GM12878 (cell line): ENCODE data around the gene TCERG1. TPM values are rescaled to one million over a fixed set of nuclear protein-coding genes. Genes with fewer than 3 reads are reported as not detected.

Experiments
- ATAC-seq: fragments of 200-7000 bp; cut with Tn5 transposase; 3 replicates; pipeline ENCODE4 v1.9.1; 2020; ENCODE audit warnings: mild to moderate bottlenecking, moderate library complexity
- BruUV-seq: library from RNA; stranded (reverse); fragments of 400-500 nt; replicated peaks from 2 replicates; lab custom pipeline; 2021; lab: Mats Ljungman, UMichigan
- CTCF ChIA-PET: fragments of 300-600 bp; sonication (Branson Sonifier 250); formaldehyde crosslinking; extraction: SDS; loops from one replicate; lab custom pipeline; 2021; ENCODE audit warnings: inconsistent platforms; lab: Yijun Ruan, JAX
- POLR2A ChIA-PET: fragments of 350-600 bp; formaldehyde crosslinking; extraction: SDS; loops from one replicate; lab custom pipeline; 2021; ENCODE audit warnings: inconsistent platforms; lab: Charles Lee
- RAD21 ChIA-PET: fragments of 300-600 bp; sonication (Branson Sonifier 250); formaldehyde crosslinking; loops from one replicate; lab custom pipeline; 2023; ENCODE audit warnings: antibody characterized with exemption; ENCODE audit not compliant: unreplicated experiment; lab: Charles Lee
- SMC1A ChIA-PET: fragments of 300-600 bp; sonication (Branson Sonifier 250); formaldehyde crosslinking; loops from one replicate; lab custom pipeline; 2023; ENCODE audit not compliant: unreplicated experiment, uncharacterized antibody; lab: Charles Lee
- DNase-seq: peaks from one replicate; pipeline ENCODE4 v3.0.0-alpha.2; 2011; ENCODE audit warnings: low read depth, low spot score
- FAIRE-seq: peaks from 3 replicates; lab custom pipeline; 2011; peaks lifted over from hg19 to GRCh38; lab: Jason Lieb, UNC
- H2AFZ ChIP-seq: 2 replicates; pipeline ENCODE4 v1.6.0; 2011; ENCODE audit warnings: low read depth, low read length, control low read depth; ENCODE audit not compliant: control insufficient read depth
- H3K27ac ChIP-seq: 2 replicates; pipeline ENCODE4 v1.5.1; 2011; ENCODE audit warnings: control low read depth; ENCODE audit not compliant: control insufficient read depth, insufficient read depth
- H3K27me3 ChIP-seq, 2 experiments: replicated peaks in 1 of 2; 2 replicates each; pipeline versions ENCODE4 v1.6.0 to v1.6.1; 2011; ENCODE audit warnings: low read length in 1 of 2; ENCODE audit not compliant: control insufficient read depth in 2 of 2, insufficient read depth in 2 of 2
- H3K36me3 ChIP-seq, 2 experiments: 2 replicates each; pipeline ENCODE4 v1.5.1; 2011; ENCODE audit warnings: low read length in 1 of 2; ENCODE audit not compliant: control insufficient read depth in 2 of 2, insufficient read depth in 2 of 2
- H3K4me1 ChIP-seq: 2 replicates; pipeline ENCODE4 v1.6.1; 2011; ENCODE audit warnings: mild to moderate bottlenecking, low read length, moderate library complexity, mixed read lengths; ENCODE audit not compliant: control insufficient read depth, insufficient read depth
- H3K4me2 ChIP-seq: 2 replicates; pipeline ENCODE4 v1.6.0; 2011; ENCODE audit warnings: control low read depth; ENCODE audit not compliant: control insufficient read depth, insufficient read depth
- H3K4me3 ChIP-seq: fragments of 200-600 bp; sonication (generic); 2 replicates; pipeline ENCODE4 v1.5.1; 2016
- H3K79me2 ChIP-seq: 2 replicates; pipeline ENCODE4 v1.6.0; 2011; ENCODE audit warnings: low read length; ENCODE audit not compliant: control insufficient read depth, insufficient read depth
- H3K9ac ChIP-seq: 2 replicates; pipeline ENCODE4 v1.8.0; 2011; ENCODE audit warnings: low read length, control low read depth, mixed read lengths; ENCODE audit not compliant: control insufficient read depth, insufficient read depth
- H3K9me3 ChIP-seq: replicated peaks from 3 replicates; pipeline ENCODE4 v1.5.1; 2011; ENCODE audit warnings: mild to moderate bottlenecking, low read length; ENCODE audit not compliant: control insufficient read depth, insufficient read depth
- H4K20me1 ChIP-seq: 2 replicates; pipeline ENCODE4 v1.6.0; 2011; ENCODE audit not compliant: control insufficient read depth, insufficient read depth
- BHLHE40 ChIP-seq, 2 experiments: fragments of 450-650 bp in 1 of 2; IDR thresholded peaks; 2 replicates each; pipeline ENCODE4 v1.6.1; 2011 to 2017; ENCODE audit warnings: low read depth in 2 of 2, borderline replicate concordance in 1 of 2, improper control_type of control experiment in 1 of 2, low read length in 1 of 2, mild to moderate bottlenecking in 1 of 2
- CEBPB ChIP-seq, 2 experiments: fragments of 150-350 bp in 1 of 2; IDR thresholded peaks; 2 replicates each; pipeline ENCODE4 v1.6.1; 2012 to 2014; ENCODE audit warnings: low read depth in 2 of 2, low read length in 2 of 2, borderline replicate concordance in 1 of 2, inconsistent platforms in 1 of 2
- CREB1 ChIP-seq: IDR thresholded peaks from 2 replicates; pipeline ENCODE4 v1.6.1; 2012; ENCODE audit warnings: low read depth, mild to moderate bottlenecking, inconsistent platforms
- GABPA ChIP-seq: IDR thresholded peaks from 2 replicates; pipeline ENCODE4 v1.6.1; 2014; ENCODE audit warnings: antibody characterized with exemption, low read depth, mild to moderate bottlenecking, inconsistent platforms
- IRF4 ChIP-seq: IDR thresholded peaks from 2 replicates; pipeline ENCODE4 v1.6.1; 2011; ENCODE audit warnings: low read depth, low read length
- JUND ChIP-seq: IDR thresholded peaks from 2 replicates; pipeline ENCODE4 v1.6.1; 2012; ENCODE audit warnings: low read depth, mild to moderate bottlenecking, low read length, improper control_type of control experiment, moderate library complexity
- SMAD5 ChIP-seq: IDR thresholded peaks from 2 replicates; pipeline ENCODE4 v1.6.1; 2016; ENCODE audit warnings: antibody characterized with exemption, low read depth
- STAT3 ChIP-seq: IDR thresholded peaks from 2 replicates; pipeline ENCODE4 v1.6.1; 2011; ENCODE audit warnings: low read depth, low read length, improper control_type of control experiment
- TAF1 ChIP-seq: IDR thresholded peaks from 2 replicates; pipeline ENCODE4 v1.6.1; 2011; ENCODE audit warnings: mild to moderate bottlenecking, low read depth, low read length, borderline replicate concordance
- WGBS: methylation state at CpG from one replicate; pipeline ENCODE4 v1.1.6; 2016; ENCODE audit warnings: low lambda C conversion rate; ENCODE audit not compliant: insufficient replicate concordance, insufficient coverage; ENCODE audit errors: missing lambda C conversion rate; 5-methylcytosine and 5-hydroxymethylcytosine counted together
- in situ Hi-C: fragments of 300-500 bp; cut with MboI; formaldehyde crosslinking; loops from 9 replicates; pipeline ENCODE4 v1.14.3; 2018; ENCODE audit warnings: mixed read lengths
- intact Hi-C: fragments of 100-400 bp; cut with micrococcal nuclease; formaldehyde crosslinking; loops from one replicate; pipeline ENCODE4 v1.14.2; 2022; ENCODE audit not compliant: unreplicated experiment
- polyA plus RNA-seq, 11 experiments: library from polyadenylated mRNA; depleted of rRNA in 4 of 11; unstranded in 6 of 11; stranded (reverse) in 5 of 11; fragments of >200 nt; fragmentation: Nextera tagmentation in 4 of 11; fragmentation: Illumina TruSeq in 1 of 11; extraction: Ambion mirVana in 4 of 11; extraction: Trizol in 1 of 11; gene quantifications; 1 replicate in 1 of 11; 2 replicates in 10 of 11; pipeline versions ENCODE4 v1.2.1 to v1.2.3, GENCODE V29; 2011 to 2016; ENCODE audit warnings: inconsistent platforms in 2 of 11, missing spikeins in 2 of 11, low read depth in 1 of 11
- total RNA-seq, 4 experiments: library from RNA; depleted of rRNA in 3 of 4; stranded (reverse); fragments of >200 nt in 3 of 4; fragmentation: Illumina TruSeq in 1 of 4; extraction: Trizol in 1 of 4; gene quantifications; 2 replicates each; pipeline versions ENCODE4 v1.2.1 to v1.2.3, GENCODE V29; 2013 to 2021
- TF ChIP-seq, protein P1 (sequence below): fragments of 450-650 bp; IDR thresholded peaks from 2 replicates; pipeline ENCODE4 v1.6.1; 2017; ENCODE audit warnings: mild to moderate bottlenecking, moderate library complexity
- TF ChIP-seq, protein P2 (sequence below): fragments of 450-650 bp; IDR thresholded peaks from 2 replicates; pipeline ENCODE4 v1.6.1; 2017; ENCODE audit warnings: mild to moderate bottlenecking, moderate library complexity
- TF ChIP-seq, protein P3 (sequence below): fragments of 450-650 bp; IDR thresholded peaks from 2 replicates; pipeline ENCODE4 v1.6.1; 2018; ENCODE audit warnings: borderline replicate concordance, mild to moderate bottlenecking; ENCODE audit not compliant: partially characterized antibody

Gene TCERG1
- total and polyA plus RNA-seq, 10 of the 15 experiments (the other 5 are each of a cell fraction or from before 2014, with no cell fraction given), result 51.5 to 131 (median 91.6) TPM

DNA sequence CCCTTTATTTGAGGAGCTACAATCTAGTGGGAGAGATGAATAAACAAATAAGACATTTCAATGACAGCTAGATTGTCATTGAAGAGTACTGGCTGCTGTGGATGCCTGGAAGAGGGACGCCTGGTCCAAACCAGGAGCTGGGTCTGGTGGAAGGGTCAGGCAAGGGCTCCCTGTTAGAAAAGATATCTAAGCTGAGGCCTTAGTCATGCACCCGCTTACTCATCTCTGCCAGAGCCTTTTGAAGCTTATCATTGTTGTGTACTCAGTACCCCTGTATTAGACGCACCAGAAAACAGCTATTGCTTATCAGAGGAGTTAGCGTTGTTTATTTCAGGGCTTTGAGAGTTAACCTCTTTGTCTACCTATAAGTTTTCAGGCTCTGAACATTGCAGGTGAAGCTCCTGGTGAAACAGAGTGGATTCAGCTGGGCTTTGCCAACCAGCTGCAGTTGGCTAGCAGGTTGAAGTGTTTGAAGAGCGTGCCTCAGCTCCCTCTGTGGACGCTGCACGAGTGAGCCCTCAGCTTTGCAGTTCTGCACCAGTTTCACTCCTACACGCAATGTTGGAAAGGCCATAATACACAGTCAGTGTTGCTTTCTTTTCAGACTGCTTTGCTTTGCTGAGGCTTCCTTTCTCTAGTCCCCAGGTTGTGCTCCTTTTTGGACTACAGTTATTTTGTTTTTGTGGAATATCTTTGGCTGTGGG is 74.4 kb downstream of the TCERG1 start:
- H3K36me3 ChIP-seq, result no peaks in the 10 kb centered on the region
- CTCF ChIA-PET, result interaction anchor here (0.5 to 6.3 kb wide), 4 partner anchors 11 to 385 kb away, joined by 3 to 48 read pairs (median 6); no protein-coding TSS in a partner anchor
- intact Hi-C loops (no loop called here), in situ Hi-C loops (no loop called here)
- FAIRE-seq, result no peak
- SMC1A ChIA-PET, result interaction anchor here (1.1 kb wide), 1 partner anchor 14 kb away, joined by 3 read pairs; no protein-coding TSS in a partner anchor
- no peaks in the 10 kb centered on the region for H3K79me2 ChIP-seq
- RAD21 ChIA-PET, result interaction anchor here (0.9 kb wide), 1 partner anchor 10 kb away, joined by 4 read pairs; no protein-coding TSS in a partner anchor
- H3K9ac ChIP-seq, result no peak overlapping the region
- no peak for DNase-seq
- BruUV-seq, result no TSS peak
- H3K9me3 ChIP-seq, result no peaks in the 10 kb centered on the region
- 60% methylated on average over 8 of the region's 8 CpGs for WGBS
- H4K20me1 ChIP-seq, result no peaks in the 10 kb centered on the region
- ATAC-seq, result no peak; the same call in 2 of the 3 replicates
- no peak overlapping the region for H3K4me2 ChIP-seq
- no peak overlapping the region for H3K27ac ChIP-seq
- H3K4me3 ChIP-seq, result no peak overlapping the region
- no peak overlapping the region for H2AFZ ChIP-seq
- POLR2A ChIA-PET, result no interaction called here
- no peaks in the 10 kb centered on the region for H3K4me1 ChIP-seq
- no peaks in the 10 kb centered on the region for H3K27me3 ChIP-seq
- TF ChIP-seq, protein P1, sequence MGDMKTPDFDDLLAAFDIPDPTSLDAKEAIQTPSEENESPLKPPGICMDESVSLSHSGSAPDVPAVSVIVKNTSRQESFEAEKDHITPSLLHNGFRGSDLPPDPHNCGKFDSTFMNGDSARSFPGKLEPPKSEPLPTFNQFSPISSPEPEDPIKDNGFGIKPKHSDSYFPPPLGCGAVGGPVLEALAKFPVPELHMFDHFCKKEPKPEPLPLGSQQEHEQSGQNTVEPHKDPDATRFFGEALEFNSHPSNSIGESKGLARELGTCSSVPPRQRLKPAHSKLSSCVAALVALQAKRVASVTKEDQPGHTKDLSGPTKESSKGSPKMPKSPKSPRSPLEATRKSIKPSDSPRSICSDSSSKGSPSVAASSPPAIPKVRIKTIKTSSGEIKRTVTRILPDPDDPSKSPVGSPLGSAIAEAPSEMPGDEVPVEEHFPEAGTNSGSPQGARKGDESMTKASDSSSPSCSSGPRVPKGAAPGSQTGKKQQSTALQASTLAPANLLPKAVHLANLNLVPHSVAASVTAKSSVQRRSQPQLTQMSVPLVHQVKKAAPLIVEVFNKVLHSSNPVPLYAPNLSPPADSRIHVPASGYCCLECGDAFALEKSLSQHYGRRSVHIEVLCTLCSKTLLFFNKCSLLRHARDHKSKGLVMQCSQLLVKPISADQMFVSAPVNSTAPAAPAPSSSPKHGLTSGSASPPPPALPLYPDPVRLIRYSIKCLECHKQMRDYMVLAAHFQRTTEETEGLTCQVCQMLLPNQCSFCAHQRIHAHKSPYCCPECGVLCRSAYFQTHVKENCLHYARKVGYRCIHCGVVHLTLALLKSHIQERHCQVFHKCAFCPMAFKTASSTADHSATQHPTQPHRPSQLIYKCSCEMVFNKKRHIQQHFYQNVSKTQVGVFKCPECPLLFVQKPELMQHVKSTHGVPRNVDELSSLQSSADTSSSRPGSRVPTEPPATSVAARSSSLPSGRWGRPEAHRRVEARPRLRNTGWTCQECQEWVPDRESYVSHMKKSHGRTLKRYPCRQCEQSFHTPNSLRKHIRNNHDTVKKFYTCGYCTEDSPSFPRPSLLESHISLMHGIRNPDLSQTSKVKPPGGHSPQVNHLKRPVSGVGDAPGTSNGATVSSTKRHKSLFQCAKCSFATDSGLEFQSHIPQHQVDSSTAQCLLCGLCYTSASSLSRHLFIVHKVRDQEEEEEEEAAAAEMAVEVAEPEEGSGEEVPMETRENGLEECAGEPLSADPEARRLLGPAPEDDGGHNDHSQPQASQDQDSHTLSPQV, result no peak
- no peak for TF ChIP-seq STAT3
- TF ChIP-seq, protein P2, sequence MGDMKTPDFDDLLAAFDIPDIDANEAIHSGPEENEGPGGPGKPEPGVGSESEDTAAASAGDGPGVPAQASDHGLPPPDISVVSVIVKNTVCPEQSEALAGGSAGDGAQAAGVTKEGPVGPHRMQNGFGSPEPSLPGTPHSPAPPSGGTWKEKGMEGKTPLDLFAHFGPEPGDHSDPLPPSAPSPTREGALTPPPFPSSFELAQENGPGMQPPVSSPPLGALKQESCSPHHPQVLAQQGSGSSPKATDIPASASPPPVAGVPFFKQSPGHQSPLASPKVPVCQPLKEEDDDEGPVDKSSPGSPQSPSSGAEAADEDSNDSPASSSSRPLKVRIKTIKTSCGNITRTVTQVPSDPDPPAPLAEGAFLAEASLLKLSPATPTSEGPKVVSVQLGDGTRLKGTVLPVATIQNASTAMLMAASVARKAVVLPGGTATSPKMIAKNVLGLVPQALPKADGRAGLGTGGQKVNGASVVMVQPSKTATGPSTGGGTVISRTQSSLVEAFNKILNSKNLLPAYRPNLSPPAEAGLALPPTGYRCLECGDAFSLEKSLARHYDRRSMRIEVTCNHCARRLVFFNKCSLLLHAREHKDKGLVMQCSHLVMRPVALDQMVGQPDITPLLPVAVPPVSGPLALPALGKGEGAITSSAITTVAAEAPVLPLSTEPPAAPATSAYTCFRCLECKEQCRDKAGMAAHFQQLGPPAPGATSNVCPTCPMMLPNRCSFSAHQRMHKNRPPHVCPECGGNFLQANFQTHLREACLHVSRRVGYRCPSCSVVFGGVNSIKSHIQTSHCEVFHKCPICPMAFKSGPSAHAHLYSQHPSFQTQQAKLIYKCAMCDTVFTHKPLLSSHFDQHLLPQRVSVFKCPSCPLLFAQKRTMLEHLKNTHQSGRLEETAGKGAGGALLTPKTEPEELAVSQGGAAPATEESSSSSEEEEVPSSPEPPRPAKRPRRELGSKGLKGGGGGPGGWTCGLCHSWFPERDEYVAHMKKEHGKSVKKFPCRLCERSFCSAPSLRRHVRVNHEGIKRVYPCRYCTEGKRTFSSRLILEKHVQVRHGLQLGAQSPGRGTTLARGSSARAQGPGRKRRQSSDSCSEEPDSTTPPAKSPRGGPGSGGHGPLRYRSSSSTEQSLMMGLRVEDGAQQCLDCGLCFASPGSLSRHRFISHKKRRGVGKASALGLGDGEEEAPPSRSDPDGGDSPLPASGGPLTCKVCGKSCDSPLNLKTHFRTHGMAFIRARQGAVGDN, result no peak
- TF ChIP-seq TAF1, result no peak
- no peak for TF ChIP-seq CEBPB (IDR thresholded peaks at IDR 0.05; ENCODE audit: borderline replicate concordance in 1 of 2, low read depth in 2 of 2, low read length in 2 of 2)
- no peak for TF ChIP-seq IRF4
- no peak for TF ChIP-seq SMAD5
- TF ChIP-seq CREB1, result no peak
- TF ChIP-seq BHLHE40 (IDR thresholded peaks at IDR 0.05; ENCODE audit: borderline replicate concordance in 1 of 2, low read depth in 2 of 2, low read length in 1 of 2), result no peak
- TF ChIP-seq JUND, result no peak
- no peak for TF ChIP-seq GABPA
- TF ChIP-seq, protein P3, sequence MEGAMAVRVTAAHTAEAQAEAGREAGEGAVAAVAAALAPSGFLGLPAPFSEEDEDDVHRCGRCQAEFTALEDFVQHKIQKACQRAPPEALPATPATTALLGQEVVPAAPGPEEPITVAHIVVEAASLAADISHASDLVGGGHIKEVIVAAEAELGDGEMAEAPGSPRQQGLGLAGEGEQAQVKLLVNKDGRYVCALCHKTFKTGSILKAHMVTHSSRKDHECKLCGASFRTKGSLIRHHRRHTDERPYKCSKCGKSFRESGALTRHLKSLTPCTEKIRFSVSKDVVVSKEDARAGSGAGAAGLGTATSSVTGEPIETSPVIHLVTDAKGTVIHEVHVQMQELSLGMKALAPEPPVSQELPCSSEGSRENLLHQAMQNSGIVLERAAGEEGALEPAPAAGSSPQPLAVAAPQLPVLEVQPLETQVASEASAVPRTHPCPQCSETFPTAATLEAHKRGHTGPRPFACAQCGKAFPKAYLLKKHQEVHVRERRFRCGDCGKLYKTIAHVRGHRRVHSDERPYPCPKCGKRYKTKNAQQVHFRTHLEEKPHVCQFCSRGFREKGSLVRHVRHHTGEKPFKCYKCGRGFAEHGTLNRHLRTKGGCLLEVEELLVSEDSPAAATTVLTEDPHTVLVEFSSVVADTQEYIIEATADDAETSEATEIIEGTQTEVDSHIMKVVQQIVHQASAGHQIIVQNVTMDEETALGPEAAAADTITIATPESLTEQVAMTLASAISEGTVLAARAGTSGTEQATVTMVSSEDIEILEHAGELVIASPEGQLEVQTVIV, result no peak
